HG03135 (cell line): ENCODE data around the gene NAPG.
"Not testable (repeated sequence)": the region's sequence is repeated elsewhere in the genome, so short reads cannot be mapped to it uniquely, and the experiment has no call there.

Source experiments
- ATAC-seq: cut with Tn5 transposase; IDR thresholded peaks from one replicate; pipeline ENCODE4 v1.9.1; 2021; ENCODE audit warnings: mild to moderate bottlenecking, moderate library complexity; ENCODE audit not compliant: unreplicated experiment

NAPG gene

GRCh38 chr18:10525697-10526560 is at the start of gene NAPG:
Gene NAPG (plus strand): TSS chr18:10526027. CDS start chr18:10526103, 76 bp downstream.
- peak; percentile 79 for ATAC-seq

GRCh38 chr18:10476338-10476791 is 49.5 kb upstream of the NAPG start:
- no peak for ATAC-seq

- ATAC-seq, result no peak
These were observed 48.5 kb upstream of the NAPG start for GRCh38 chr18:10477121-10477862.

GRCh38 chr18:10477863-10478260 is 48.0 kb upstream of the NAPG start:
- no peak for ATAC-seq

GRCh38 chr18:10481831-10482230 is 44.0 kb upstream of the NAPG start:
- ATAC-seq, result no peak

GRCh38 chr18:10482363-10482984 is 43.4 kb upstream of the NAPG start:
- peak; percentile 8 for ATAC-seq

GRCh38 chr18:10482985-10483949 is 42.6 kb upstream of the NAPG start:
- peak; percentile 87 for ATAC-seq

- ATAC-seq, result no peak
These were observed 40.4 kb upstream of the NAPG start for GRCh38 chr18:10485475-10485874.

GRCh38 chr18:10486362-10486761 is 39.5 kb upstream of the NAPG start:
- no peak for ATAC-seq

GRCh38 chr18:10487154-10487553 is 38.7 kb upstream of the NAPG start:
- ATAC-seq, result no peak

- no peak for ATAC-seq
These were observed 37.8 kb upstream of the NAPG start for GRCh38 chr18:10488017-10488416.

- ATAC-seq, result peak; percentile 95
These were observed 35.2 kb upstream of the NAPG start for GRCh38 chr18:10490401-10491165.

- no peak for ATAC-seq
These were observed 29.9 kb upstream of the NAPG start for GRCh38 chr18:10495936-10496335.

- ATAC-seq, result no peak
These were observed 28.5 kb upstream of the NAPG start for GRCh38 chr18:10497206-10497749.

- no peak for ATAC-seq
These were observed 26.6 kb upstream of the NAPG start for GRCh38 chr18:10499230-10499629.

GRCh38 chr18:10500038-10500437 is 25.8 kb upstream of the NAPG start:
- ATAC-seq, result no peak

GRCh38 chr18:10504723-10505122 is 21.1 kb upstream of the NAPG start:
- ATAC-seq, result no peak

- not testable (repeated sequence) for ATAC-seq
These were observed 19.9 kb upstream of the NAPG start for GRCh38 chr18:10505892-10506291.

GRCh38 chr18:10508591-10508990 is 17.2 kb upstream of the NAPG start:
- ATAC-seq, result no peak
